ENCODE results near the gene RNF187.
A peak's percentile ranks its signal among the peaks of the same experiment; 100 is the strongest.

RNF187 gene

DNA sequence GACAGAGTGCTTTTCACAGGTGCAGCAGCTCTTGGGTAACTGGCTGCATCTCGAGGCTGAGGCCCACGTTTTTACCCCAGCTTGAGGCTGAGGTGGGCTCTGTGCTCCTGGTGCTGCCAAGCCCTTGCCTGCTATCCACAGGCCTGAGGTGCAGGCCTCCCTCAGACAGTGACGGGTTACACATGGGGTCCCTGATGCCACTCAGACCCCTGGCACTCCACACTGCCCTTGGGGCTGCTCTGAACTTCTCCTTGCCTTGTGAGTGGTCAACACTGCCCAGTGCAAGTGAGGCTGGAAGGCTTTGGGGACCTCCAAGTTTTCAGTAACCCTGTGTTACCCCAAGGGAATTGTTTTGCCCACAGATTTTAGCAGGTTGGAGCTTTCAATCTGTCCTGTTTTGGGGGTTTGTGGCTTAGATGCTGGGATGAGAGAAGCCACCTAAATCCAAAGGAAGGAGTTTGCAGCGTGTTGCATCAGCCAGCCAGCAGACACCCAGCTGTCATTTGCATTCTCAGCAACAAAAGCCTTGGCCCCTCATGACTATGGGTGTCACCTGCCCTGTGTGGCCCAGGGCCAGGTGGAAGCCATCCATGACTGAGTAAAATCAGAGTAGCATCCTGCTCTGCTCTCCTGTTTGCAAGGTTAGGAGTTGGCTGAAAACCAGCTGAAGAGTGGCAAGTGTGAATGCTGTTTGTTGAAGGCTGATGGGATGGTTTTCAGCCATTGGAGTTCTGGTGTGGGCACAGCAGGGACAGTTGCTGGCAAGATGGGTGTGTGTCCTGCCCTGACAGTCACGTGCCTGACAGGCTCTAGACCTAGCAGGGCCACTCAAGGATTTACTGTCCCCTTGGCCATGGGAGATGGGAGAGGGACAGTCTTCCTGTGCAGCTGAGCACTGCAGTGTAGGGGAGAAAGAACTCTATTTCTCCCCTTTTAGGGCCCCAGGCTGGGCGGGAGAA is 3.2 kb downstream of the RNF187 start:
- Histone ChIP-seq H3K4me3 (ENCODE audit: low read length) (no peak overlapping the region), H3K9me3 (ENCODE audit: control insufficient read depth, low read length) (no peaks in the 10 kb centered on the region), H3K36me3 (ENCODE audit: control insufficient read depth, insufficient read depth, low read length, severe bottlenecking) (peaks cover 54% of the 10 kb centered on the region), H3K9ac (ENCODE audit: low read length) (peak overlapping the region; percentile 15), H3K27me3 (replicated peaks; ENCODE audit: control insufficient read depth, insufficient read depth, low read length) (no peaks in the 10 kb centered on the region), H3K4me1 (ENCODE audit: control insufficient read depth, insufficient read depth, low read length) (peaks cover 26% of the 10 kb centered on the region)
- peak; percentile 68 for DNase-seq (ENCODE audit: low read depth)

- peaks cover 62% of the 10 kb centered on the region for H3K36me3 ChIP-seq (ENCODE audit: control insufficient read depth, insufficient read depth, low read length, severe bottlenecking)
Measured at GRCh38 chr1:228493141-228494043, 6.2 kb downstream of the RNF187 start.

DNA sequence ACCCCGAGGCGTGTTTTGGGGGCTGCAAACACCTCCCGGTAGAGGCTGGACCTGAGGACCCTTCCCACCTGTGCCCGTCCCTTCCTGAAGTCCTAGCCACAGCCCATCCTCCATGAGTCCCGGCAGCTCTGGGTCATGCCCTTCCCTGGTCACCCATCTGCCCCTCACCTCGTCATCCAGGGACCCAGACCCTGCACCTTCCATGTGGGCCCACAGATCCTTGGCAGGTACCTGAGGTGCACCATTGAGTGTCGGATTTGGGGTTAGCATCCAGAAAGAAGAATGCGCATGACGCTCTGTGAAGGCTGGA is 6.8 kb downstream of the RNF187 start:
- DNase-seq (ENCODE audit: low read depth), result no peak
- Histone ChIP-seq H3K4me1 (ENCODE audit: control insufficient read depth, insufficient read depth, low read length) (peaks cover 10% of the 10 kb centered on the region), H3K9me3 (ENCODE audit: control insufficient read depth, low read length) (no peaks in the 10 kb centered on the region), H3K4me3 (ENCODE audit: low read length) (no peak overlapping the region), H3K36me3 (ENCODE audit: control insufficient read depth, insufficient read depth, low read length, severe bottlenecking) (peaks cover 62% of the 10 kb centered on the region), H3K9ac (ENCODE audit: low read length) (no peak overlapping the region), H3K27me3 (replicated peaks; ENCODE audit: control insufficient read depth, insufficient read depth, low read length) (no peaks in the 10 kb centered on the region)

More at GRCh38 chr1:228493141-228494043, 6.2 kb downstream of the RNF187 start:
- peaks cover 16% of the 10 kb centered on the region for H3K4me1 ChIP-seq (ENCODE audit: control insufficient read depth, insufficient read depth, low read length)
- no peak overlapping the region for H3K4me3 ChIP-seq (ENCODE audit: low read length)
- no peak overlapping the region for H3K9ac ChIP-seq (ENCODE audit: low read length)
- H3K27me3 ChIP-seq (replicated peaks; ENCODE audit: control insufficient read depth, insufficient read depth, low read length), result no peaks in the 10 kb centered on the region
- H3K9me3 ChIP-seq (ENCODE audit: control insufficient read depth, low read length), result no peaks in the 10 kb centered on the region
- DNase-seq (ENCODE audit: low read depth), result no peak

DNA sequence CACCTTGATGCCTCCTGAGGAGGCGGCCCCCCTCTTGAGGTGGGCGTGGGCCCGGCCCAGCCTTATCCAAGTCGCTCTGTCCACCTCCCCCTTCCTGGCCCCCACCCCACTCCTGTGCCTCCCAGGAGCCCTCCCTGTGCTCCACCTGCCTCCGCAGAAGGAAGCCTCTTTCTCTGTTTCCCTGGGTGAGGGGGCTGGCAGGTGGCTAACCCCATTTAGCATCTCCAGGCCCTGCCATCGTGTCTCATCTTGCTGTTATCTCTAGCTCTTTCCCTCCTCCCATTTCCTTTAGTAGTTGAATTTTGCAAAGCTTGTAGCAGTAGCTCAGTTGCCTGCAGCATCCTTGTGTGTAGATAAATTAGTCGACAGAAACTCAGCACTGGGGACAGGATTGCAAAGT is 7.2 kb downstream of the RNF187 start:
- no peaks in the 10 kb centered on the region for H3K27me3 ChIP-seq (replicated peaks; ENCODE audit: control insufficient read depth, insufficient read depth, low read length)
- peaks cover 8% of the 10 kb centered on the region for H3K4me1 ChIP-seq (ENCODE audit: control insufficient read depth, insufficient read depth, low read length)
- no peak overlapping the region for H3K9ac ChIP-seq (ENCODE audit: low read length)
- no peaks in the 10 kb centered on the region for H3K9me3 ChIP-seq (ENCODE audit: control insufficient read depth, low read length)
- no peak for DNase-seq (ENCODE audit: low read depth)
- no peak overlapping the region for H3K4me3 ChIP-seq (ENCODE audit: low read length)
- peaks cover 59% of the 10 kb centered on the region for H3K36me3 ChIP-seq (ENCODE audit: control insufficient read depth, insufficient read depth, low read length, severe bottlenecking)

DNA sequence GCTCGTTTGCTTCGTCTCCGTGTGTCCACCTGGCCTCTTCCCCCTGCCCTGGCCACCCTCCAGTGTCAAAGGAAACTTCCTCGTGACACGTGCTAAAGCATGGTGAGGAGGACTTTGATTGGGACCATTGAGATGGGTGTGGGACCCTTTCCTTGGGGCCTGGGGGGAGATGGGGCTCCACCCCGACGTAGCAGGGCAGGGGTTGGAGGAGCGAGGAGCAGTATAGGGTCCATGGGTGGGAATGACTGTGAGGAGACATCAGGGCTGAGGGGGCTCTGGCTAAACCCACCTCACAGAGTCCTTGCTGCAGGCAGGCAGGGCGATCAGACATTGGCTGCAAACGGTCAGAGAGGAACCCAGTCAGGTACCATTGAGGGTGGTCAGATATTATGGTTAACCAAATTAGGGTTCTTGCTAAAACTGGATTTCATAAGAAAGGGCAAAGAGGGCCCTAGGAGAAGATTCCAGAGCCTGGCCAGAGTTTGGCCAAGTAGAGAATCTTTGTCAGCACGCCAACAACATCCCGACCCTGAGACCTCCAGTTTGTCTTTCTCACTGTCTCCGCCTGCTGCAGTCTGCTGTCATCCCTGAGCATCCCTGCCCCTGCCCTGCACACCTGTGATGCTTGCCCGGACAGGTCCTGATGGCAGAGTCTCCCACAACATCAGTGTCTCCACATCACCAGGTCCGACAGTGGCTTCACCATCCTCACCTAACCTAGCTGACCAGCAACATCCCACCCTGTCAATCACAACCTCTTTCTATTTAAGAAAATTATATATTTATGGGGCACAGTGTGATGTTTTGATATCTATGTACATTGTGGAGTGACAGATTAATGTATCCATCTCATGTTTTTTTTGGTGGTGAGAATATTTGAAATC is 8.0 kb downstream of the RNF187 start:
- H3K27me3 ChIP-seq (replicated peaks; ENCODE audit: control insufficient read depth, insufficient read depth, low read length), result no peaks in the 10 kb centered on the region
- no peak overlapping the region for H3K9ac ChIP-seq (ENCODE audit: low read length)
- no peak overlapping the region for H3K4me3 ChIP-seq (ENCODE audit: low read length)
- no peaks in the 10 kb centered on the region for H3K9me3 ChIP-seq (ENCODE audit: control insufficient read depth, low read length)
- H3K4me1 ChIP-seq (ENCODE audit: control insufficient read depth, insufficient read depth, low read length), result peaks cover 4% of the 10 kb centered on the region
- peaks cover 50% of the 10 kb centered on the region for H3K36me3 ChIP-seq (ENCODE audit: control insufficient read depth, insufficient read depth, low read length, severe bottlenecking)
- no peak for DNase-seq (ENCODE audit: low read depth)

DNA sequence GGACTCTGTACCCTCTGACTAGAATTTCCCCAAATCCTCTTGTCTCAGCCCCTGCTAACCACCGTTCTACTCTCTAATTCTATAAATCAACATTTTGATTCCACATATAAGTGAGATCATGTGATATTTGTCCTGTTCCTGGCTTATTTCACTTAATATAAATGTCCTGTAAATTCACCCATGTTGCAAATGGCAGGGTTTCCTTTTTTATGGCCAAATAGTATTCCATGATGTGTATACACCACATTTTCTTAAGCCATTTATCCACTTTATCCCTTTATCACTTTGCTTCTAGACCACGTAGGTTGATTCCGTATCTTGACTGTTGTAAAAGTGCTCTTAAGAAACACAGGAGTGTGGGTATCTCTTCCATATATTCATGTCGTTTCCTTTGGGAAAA is 8.9 kb downstream of the RNF187 start:
- Histone ChIP-seq H3K27me3 (replicated peaks; ENCODE audit: control insufficient read depth, insufficient read depth, low read length) (no peaks in the 10 kb centered on the region), H3K36me3 (ENCODE audit: control insufficient read depth, insufficient read depth, low read length, severe bottlenecking) (peaks cover 42% of the 10 kb centered on the region), H3K4me3 (ENCODE audit: low read length) (no peak overlapping the region), H3K4me1 (ENCODE audit: control insufficient read depth, insufficient read depth, low read length) (peaks cover 4% of the 10 kb centered on the region), H3K9ac (ENCODE audit: low read length) (no peak overlapping the region), H3K9me3 (ENCODE audit: control insufficient read depth, low read length) (no peaks in the 10 kb centered on the region)
- no peak for DNase-seq (ENCODE audit: low read depth)

DNA sequence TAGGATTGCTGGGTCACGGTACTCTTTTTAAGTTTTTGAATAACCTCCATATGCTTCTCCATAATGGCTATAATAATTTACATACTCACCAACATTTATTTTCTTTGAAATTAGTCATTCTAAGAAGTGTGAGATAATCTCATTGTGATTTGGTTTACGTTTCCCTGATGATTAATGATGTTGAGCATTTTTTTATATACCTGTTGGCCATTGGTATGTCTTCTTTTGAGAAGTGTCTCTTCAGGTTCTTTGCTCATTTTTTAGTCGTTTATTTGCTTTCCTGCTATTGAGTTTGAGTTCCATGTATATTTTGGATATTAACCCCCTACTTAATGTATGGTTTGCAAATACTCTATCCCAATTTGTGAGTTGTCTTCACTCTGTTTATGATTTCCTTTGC is 9.3 kb downstream of the RNF187 start:
- H3K9ac ChIP-seq (ENCODE audit: low read length), result no peak overlapping the region
- peaks cover 7% of the 10 kb centered on the region for H3K4me1 ChIP-seq (ENCODE audit: control insufficient read depth, insufficient read depth, low read length)
- no peak for DNase-seq (ENCODE audit: low read depth)
- H3K36me3 ChIP-seq (ENCODE audit: control insufficient read depth, insufficient read depth, low read length, severe bottlenecking), result peaks cover 40% of the 10 kb centered on the region
- no peaks in the 10 kb centered on the region for H3K27me3 ChIP-seq (replicated peaks; ENCODE audit: control insufficient read depth, insufficient read depth, low read length)
- H3K9me3 ChIP-seq (ENCODE audit: control insufficient read depth, low read length), result no peaks in the 10 kb centered on the region
- no peak overlapping the region for H3K4me3 ChIP-seq (ENCODE audit: low read length)

GRCh38 chr1:228497206-228497605 is 10.0 kb downstream of the RNF187 start:
- H3K9ac ChIP-seq (ENCODE audit: low read length), result no peak overlapping the region
- H3K27me3 ChIP-seq (replicated peaks; ENCODE audit: control insufficient read depth, insufficient read depth, low read length), result no peaks in the 10 kb centered on the region
- H3K4me3 ChIP-seq (ENCODE audit: low read length), result no peak overlapping the region
- peaks cover 7% of the 10 kb centered on the region for H3K4me1 ChIP-seq (ENCODE audit: control insufficient read depth, insufficient read depth, low read length)
- H3K36me3 ChIP-seq (ENCODE audit: control insufficient read depth, insufficient read depth, low read length, severe bottlenecking), result peaks cover 35% of the 10 kb centered on the region
- no peak for DNase-seq (ENCODE audit: low read depth)
- no peaks in the 10 kb centered on the region for H3K9me3 ChIP-seq (ENCODE audit: control insufficient read depth, low read length)

DNA sequence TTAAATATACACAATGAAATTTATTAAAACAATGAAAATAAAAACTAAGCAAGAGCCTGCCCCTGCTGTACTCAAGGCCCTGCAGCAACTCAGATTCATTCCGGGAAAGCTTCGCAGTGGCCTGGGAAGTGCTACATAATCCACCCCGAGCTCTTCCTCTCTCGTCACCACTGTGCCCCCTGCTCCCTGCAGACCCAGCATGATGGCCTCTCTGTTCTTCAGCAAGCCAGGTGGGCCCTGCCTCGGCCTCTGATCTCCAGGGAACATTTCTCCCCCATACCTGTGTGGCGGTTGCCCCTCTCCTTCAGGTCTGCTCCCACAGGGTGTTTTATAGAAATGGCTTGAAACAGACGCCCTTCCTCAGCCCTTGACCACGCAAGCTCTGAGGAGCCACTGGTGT is 10.6 kb downstream of the RNF187 start:
- no peak for DNase-seq (ENCODE audit: low read depth)
- Histone ChIP-seq H3K36me3 (ENCODE audit: control insufficient read depth, insufficient read depth, low read length, severe bottlenecking) (peaks cover 33% of the 10 kb centered on the region), H3K27me3 (replicated peaks; ENCODE audit: control insufficient read depth, insufficient read depth, low read length) (no peaks in the 10 kb centered on the region), H3K4me3 (ENCODE audit: low read length) (no peak overlapping the region), H3K9me3 (ENCODE audit: control insufficient read depth, low read length) (no peaks in the 10 kb centered on the region), H3K9ac (ENCODE audit: low read length) (no peak overlapping the region), H3K4me1 (ENCODE audit: control insufficient read depth, insufficient read depth, low read length) (peaks cover 7% of the 10 kb centered on the region)

- H3K9ac ChIP-seq (ENCODE audit: low read length), result no peak overlapping the region
- peaks cover 7% of the 10 kb centered on the region for H3K4me1 ChIP-seq (ENCODE audit: control insufficient read depth, insufficient read depth, low read length)
- no peak for DNase-seq (ENCODE audit: low read depth)
- H3K36me3 ChIP-seq (ENCODE audit: control insufficient read depth, insufficient read depth, low read length, severe bottlenecking), result peaks cover 8% of the 10 kb centered on the region
- H3K27me3 ChIP-seq (replicated peaks; ENCODE audit: control insufficient read depth, insufficient read depth, low read length), result peaks cover 2% of the 10 kb centered on the region
- H3K9me3 ChIP-seq (ENCODE audit: control insufficient read depth, low read length), result no peaks in the 10 kb centered on the region
- no peak overlapping the region for H3K4me3 ChIP-seq (ENCODE audit: low read length)
Measured at GRCh38 chr1:228500143-228500734, 13.1 kb downstream of the RNF187 start.

Measured in adipocyte (in vitro differentiated cells).